BE2C (cell line): ENCODE measurements around the gene SNX27.
"Not testable (repeated sequence)": the region's sequence is repeated elsewhere in the genome, so short reads cannot be mapped to it uniquely, and the experiment has no call there.

Source experiments
- DNase-seq: peaks from one replicate; pipeline ENCODE4 v3.0.0-alpha.2; 2020
- H3K27me3 ChIP-seq: fragments of 250-450 bp; sonication (Bioruptor Pico); 2 replicates; pipeline ENCODE4 v1.5.1; 2020; ENCODE audit warnings: mild to moderate bottlenecking
- H3K36me3 ChIP-seq: fragments of 250-450 bp; sonication (Bioruptor Pico); 2 replicates; pipeline ENCODE4 v1.5.1; 2020; ENCODE audit warnings: mild to moderate bottlenecking
- H3K4me1 ChIP-seq: fragments of 250-450 bp; sonication (Bioruptor Pico); 2 replicates; pipeline ENCODE4 v1.5.1; 2020
- H3K4me3 ChIP-seq: 2 replicates; pipeline ENCODE4 v1.5.1; 2011; ENCODE audit warnings: low read depth, low read length
- H3K9me3 ChIP-seq: fragments of 250-450 bp; sonication (Bioruptor Pico); 2 replicates; pipeline ENCODE4 v1.5.1; 2020
- CTCF ChIP-seq: IDR thresholded peaks from 2 replicates; pipeline ENCODE4 v1.5.1; 2012; ENCODE audit warnings: mild to moderate bottlenecking, low read depth, low read length

SNX27 gene

GRCh38 chr1:151593730-151594129 is 18.1 kb upstream of the SNX27 start:
- Histone ChIP-seq H3K4me3 (peak overlapping the region; percentile 39), H3K9me3 (no peaks in the 10 kb centered on the region), H3K36me3 (no peaks in the 10 kb centered on the region), H3K4me1 (peaks cover 15% of the 10 kb centered on the region), H3K27me3 (no peaks in the 10 kb centered on the region)
- DNase-seq: peak; percentile 43
- no peak for TF ChIP-seq CTCF

GRCh38 chr1:151594143-151594625 is 17.7 kb upstream of the SNX27 start:
- DNase-seq: peak; percentile 86
- Histone ChIP-seq H3K9me3 (no peaks in the 10 kb centered on the region), H3K4me1 (peaks cover 15% of the 10 kb centered on the region), H3K27me3 (no peaks in the 10 kb centered on the region), H3K36me3 (no peaks in the 10 kb centered on the region), H3K4me3 (peak overlapping the region; percentile 39)
- peak; percentile 89 for TF ChIP-seq CTCF

GRCh38 chr1:151596166-151596953 is 15.5 kb upstream of the SNX27 start:
- H3K4me3 ChIP-seq: no peak overlapping the region
- peak; percentile 85 for DNase-seq
- no peaks in the 10 kb centered on the region for H3K36me3 ChIP-seq
- peaks cover 15% of the 10 kb centered on the region for H3K4me1 ChIP-seq
- H3K27me3 ChIP-seq: no peaks in the 10 kb centered on the region
- TF ChIP-seq CTCF: no peak
- H3K9me3 ChIP-seq: no peaks in the 10 kb centered on the region

GRCh38 chr1:151602550-151602949 is 9.3 kb upstream of the SNX27 start:
- H3K4me3 ChIP-seq, DNase-seq, H3K36me3 ChIP-seq, H3K9me3 ChIP-seq, H3K4me1 ChIP-seq, H3K27me3 ChIP-seq: not testable (repeated sequence)

GRCh38 chr1:151604291-151604690 is 7.6 kb upstream of the SNX27 start:
- Histone ChIP-seq H3K4me3 (no peak overlapping the region), H3K4me1 (no peaks in the 10 kb centered on the region; the same call in none of the 2 replicates), H3K36me3 (no peaks in the 10 kb centered on the region), H3K9me3 (no peaks in the 10 kb centered on the region), H3K27me3 (no peaks in the 10 kb centered on the region)
- TF ChIP-seq CTCF: no peak
- DNase-seq: no peak

GRCh38 chr1:151606384-151606783 is 5.5 kb upstream of the SNX27 start:
- no peak overlapping the region for H3K4me3 ChIP-seq
- TF ChIP-seq CTCF: no peak

More at GRCh38 chr1:151606384-151606783, 5.5 kb upstream of the SNX27 start:
- no peaks in the 10 kb centered on the region; the same call in none of the 2 replicates for H3K4me1 ChIP-seq
- H3K9me3 ChIP-seq: no peaks in the 10 kb centered on the region
- H3K27me3 ChIP-seq: no peaks in the 10 kb centered on the region
- no peak for DNase-seq
- H3K36me3 ChIP-seq: no peaks in the 10 kb centered on the region
